ENCODE data around the gene PRKN. TPM values are rescaled to one million over a fixed set of nuclear protein-coding genes. Genes with fewer than 3 reads are reported as not detected.
A peak's percentile ranks its signal among the peaks of the same experiment; 100 is the strongest.
"Not testable (repeated sequence)": the region's sequence is repeated elsewhere in the genome, so short reads cannot be mapped to it uniquely, and the experiment has no call there.

The PRKN gene
- total RNA-seq, 3 donors from 2014 or later: 0.05 to 0.13 TPM; not detected in 1

GRCh38 chr6:161830866-161831616 is 896.5 kb downstream of the PRKN start:
- no peaks in the 10 kb centered on the region for H3K36me3 Mint-ChIP-seq (ENCODE audit: insufficient read depth)
- no peaks in the 10 kb centered on the region for H3K9me3 Mint-ChIP-seq
- DNase-seq: no peak
- ATAC-seq: no peak
- H3K27me3 Mint-ChIP-seq (ENCODE audit: low read depth): no peaks in the 10 kb centered on the region
- H3K4me3 Mint-ChIP-seq: no peak overlapping the region
- H3K4me1 Mint-ChIP-seq (ENCODE audit: low read depth): no peaks in the 10 kb centered on the region

- Mint-ChIP-seq H3K4me3 (no peak overlapping the region), H3K36me3 (ENCODE audit: insufficient read depth) (no peaks in the 10 kb centered on the region), H3K27me3 (ENCODE audit: low read depth) (no peaks in the 10 kb centered on the region), H3K4me1 (ENCODE audit: low read depth) (no peaks in the 10 kb centered on the region), H3K9me3 (no peaks in the 10 kb centered on the region)
- ATAC-seq: no peak
- DNase-seq: no peak
Observed at GRCh38 chr6:161829291-161829729, 898.3 kb downstream of the PRKN start.

GRCh38 chr6:161828355-161828754 is 899.2 kb downstream of the PRKN start:
- Mint-ChIP-seq H3K27me3 (ENCODE audit: low read depth) (no peaks in the 10 kb centered on the region), H3K36me3 (ENCODE audit: insufficient read depth) (no peaks in the 10 kb centered on the region), H3K4me1 (ENCODE audit: low read depth) (no peaks in the 10 kb centered on the region), H3K4me3 (no peak overlapping the region), H3K9me3 (no peaks in the 10 kb centered on the region)
- DNase-seq (no peak), ATAC-seq (no peak)

- no peaks in the 10 kb centered on the region for H3K4me1 Mint-ChIP-seq (ENCODE audit: low read depth)
- no peak overlapping the region for H3K4me3 Mint-ChIP-seq
Observed at GRCh38 chr6:161826512-161826911, 901.1 kb downstream of the PRKN start.

GRCh38 chr6:161822204-161822603 is 905.4 kb downstream of the PRKN start:
- not testable (repeated sequence) for H3K9me3 Mint-ChIP-seq; H3K4me1 Mint-ChIP-seq (ENCODE audit: low read depth)

More at GRCh38 chr6:161826512-161826911, 901.1 kb downstream of the PRKN start:
- Mint-ChIP-seq H3K27me3 (ENCODE audit: low read depth) (no peaks in the 10 kb centered on the region), H3K36me3 (ENCODE audit: insufficient read depth) (no peaks in the 10 kb centered on the region), H3K9me3 (no peaks in the 10 kb centered on the region)
- ATAC-seq (no peak), DNase-seq (no peak)

GRCh38 chr6:161817881-161818280 is 909.7 kb downstream of the PRKN start:
- Mint-ChIP-seq H3K36me3 (ENCODE audit: insufficient read depth) (no peaks in the 10 kb centered on the region), H3K4me3 (no peak overlapping the region), H3K4me1 (ENCODE audit: low read depth) (no peaks in the 10 kb centered on the region)

More at GRCh38 chr6:161822204-161822603, 905.4 kb downstream of the PRKN start:
- not testable (repeated sequence) for H3K36me3 Mint-ChIP-seq (ENCODE audit: insufficient read depth); H3K4me3 Mint-ChIP-seq; H3K27me3 Mint-ChIP-seq (ENCODE audit: low read depth); DNase-seq; ATAC-seq

GRCh38 chr6:161815965-161816364 is 911.6 kb downstream of the PRKN start:
- H3K36me3 Mint-ChIP-seq (ENCODE audit: insufficient read depth): no peaks in the 10 kb centered on the region
- H3K27me3 Mint-ChIP-seq (ENCODE audit: low read depth): no peaks in the 10 kb centered on the region
- ATAC-seq (no peak), DNase-seq (no peak)
- peaks cover 11% of the 10 kb centered on the region for H3K9me3 Mint-ChIP-seq
- H3K4me1 Mint-ChIP-seq (ENCODE audit: low read depth): no peaks in the 10 kb centered on the region
- no peak overlapping the region for H3K4me3 Mint-ChIP-seq

More at GRCh38 chr6:161817881-161818280, 909.7 kb downstream of the PRKN start:
- DNase-seq: no peak
- ATAC-seq: no peak
- Mint-ChIP-seq H3K9me3 (peaks cover 4% of the 10 kb centered on the region), H3K27me3 (ENCODE audit: low read depth) (no peaks in the 10 kb centered on the region)

- Mint-ChIP-seq H3K27me3 (ENCODE audit: low read depth) (no peaks in the 10 kb centered on the region), H3K9me3 (peaks cover 11% of the 10 kb centered on the region), H3K4me3 (no peak overlapping the region), H3K4me1 (ENCODE audit: low read depth) (no peaks in the 10 kb centered on the region), H3K36me3 (ENCODE audit: insufficient read depth) (no peaks in the 10 kb centered on the region)
- DNase-seq (no peak), ATAC-seq (no peak)
Observed at GRCh38 chr6:161813156-161813555, 914.4 kb downstream of the PRKN start.

- Mint-ChIP-seq H3K4me3 (no peak overlapping the region), H3K36me3 (ENCODE audit: insufficient read depth) (no peaks in the 10 kb centered on the region), H3K27me3 (ENCODE audit: low read depth) (no peaks in the 10 kb centered on the region), H3K9me3 (peaks cover 11% of the 10 kb centered on the region), H3K4me1 (ENCODE audit: low read depth) (no peaks in the 10 kb centered on the region)
- ATAC-seq (no peak), DNase-seq (no peak)
Observed at GRCh38 chr6:161809971-161810370, 917.6 kb downstream of the PRKN start.

- no peak for DNase-seq
- Mint-ChIP-seq H3K27me3 (ENCODE audit: low read depth) (no peaks in the 10 kb centered on the region), H3K4me3 (no peak overlapping the region), H3K4me1 (ENCODE audit: low read depth) (no peaks in the 10 kb centered on the region), H3K36me3 (ENCODE audit: insufficient read depth) (no peaks in the 10 kb centered on the region), H3K9me3 (no peaks in the 10 kb centered on the region)
- ATAC-seq: no peak
Observed at GRCh38 chr6:161804838-161805237, 922.7 kb downstream of the PRKN start.

GRCh38 chr6:161803131-161803530 is 924.4 kb downstream of the PRKN start:
- H3K4me1 Mint-ChIP-seq (ENCODE audit: low read depth): no peaks in the 10 kb centered on the region

GRCh38 chr6:161802231-161802630 is 925.3 kb downstream of the PRKN start:
- Mint-ChIP-seq H3K9me3 (no peaks in the 10 kb centered on the region), H3K36me3 (ENCODE audit: insufficient read depth) (no peaks in the 10 kb centered on the region), H3K27me3 (ENCODE audit: low read depth) (no peaks in the 10 kb centered on the region), H3K4me3 (no peak overlapping the region), H3K4me1 (ENCODE audit: low read depth) (no peaks in the 10 kb centered on the region)
- DNase-seq (no peak), ATAC-seq (no peak)

More at GRCh38 chr6:161803131-161803530, 924.4 kb downstream of the PRKN start:
- no peaks in the 10 kb centered on the region for H3K36me3 Mint-ChIP-seq (ENCODE audit: insufficient read depth)
- H3K4me3 Mint-ChIP-seq: no peak overlapping the region
- no peaks in the 10 kb centered on the region for H3K27me3 Mint-ChIP-seq (ENCODE audit: low read depth)
- ATAC-seq (peak in 1 of 2 donors; percentile 16), DNase-seq (no peak)
- H3K9me3 Mint-ChIP-seq: no peaks in the 10 kb centered on the region

GRCh38 chr6:161798844-161799394 is 928.6 kb downstream of the PRKN start:
- DNase-seq: no peak
- no peaks in the 10 kb centered on the region for H3K9me3 Mint-ChIP-seq
- ATAC-seq: no peak
- no peaks in the 10 kb centered on the region for H3K4me1 Mint-ChIP-seq (ENCODE audit: low read depth)
- H3K27me3 Mint-ChIP-seq (ENCODE audit: low read depth): no peaks in the 10 kb centered on the region
- no peaks in the 10 kb centered on the region for H3K36me3 Mint-ChIP-seq (ENCODE audit: insufficient read depth)
- H3K4me3 Mint-ChIP-seq: no peak overlapping the region

- no peak for DNase-seq
- Mint-ChIP-seq H3K27me3 (ENCODE audit: low read depth) (no peaks in the 10 kb centered on the region), H3K4me1 (ENCODE audit: low read depth) (no peaks in the 10 kb centered on the region), H3K9me3 (peaks cover 8% of the 10 kb centered on the region), H3K4me3 (no peak overlapping the region), H3K36me3 (ENCODE audit: insufficient read depth) (no peaks in the 10 kb centered on the region)
- no peak for ATAC-seq
Observed at GRCh38 chr6:161796681-161797080, 930.9 kb downstream of the PRKN start.

GRCh38 chr6:161792851-161793493 is 934.6 kb downstream of the PRKN start:
- DNase-seq (no peak), ATAC-seq (no peak)
- H3K27me3 Mint-ChIP-seq (ENCODE audit: low read depth): no peaks in the 10 kb centered on the region
- peaks cover 2% of the 10 kb centered on the region for H3K36me3 Mint-ChIP-seq (ENCODE audit: insufficient read depth)
- peaks cover 13% of the 10 kb centered on the region for H3K9me3 Mint-ChIP-seq
- no peaks in the 10 kb centered on the region for H3K4me1 Mint-ChIP-seq (ENCODE audit: low read depth)
- no peak overlapping the region for H3K4me3 Mint-ChIP-seq

All from activated T-cell treated with anti-CD3 and anti-CD28 coated beads, Interleukin-2, amount 50 U/mL, for 4 hours (primary cell).